GM19397 (cell line): ENCODE results near the gene GRIN1.

Source experiments
- ATAC-seq: cut with Tn5 transposase; IDR thresholded peaks from one replicate; pipeline ENCODE4 v1.9.1; 2021; ENCODE audit warnings: mild to moderate bottlenecking, moderate library complexity; ENCODE audit not compliant: unreplicated experiment

Gene GRIN1

DNA sequence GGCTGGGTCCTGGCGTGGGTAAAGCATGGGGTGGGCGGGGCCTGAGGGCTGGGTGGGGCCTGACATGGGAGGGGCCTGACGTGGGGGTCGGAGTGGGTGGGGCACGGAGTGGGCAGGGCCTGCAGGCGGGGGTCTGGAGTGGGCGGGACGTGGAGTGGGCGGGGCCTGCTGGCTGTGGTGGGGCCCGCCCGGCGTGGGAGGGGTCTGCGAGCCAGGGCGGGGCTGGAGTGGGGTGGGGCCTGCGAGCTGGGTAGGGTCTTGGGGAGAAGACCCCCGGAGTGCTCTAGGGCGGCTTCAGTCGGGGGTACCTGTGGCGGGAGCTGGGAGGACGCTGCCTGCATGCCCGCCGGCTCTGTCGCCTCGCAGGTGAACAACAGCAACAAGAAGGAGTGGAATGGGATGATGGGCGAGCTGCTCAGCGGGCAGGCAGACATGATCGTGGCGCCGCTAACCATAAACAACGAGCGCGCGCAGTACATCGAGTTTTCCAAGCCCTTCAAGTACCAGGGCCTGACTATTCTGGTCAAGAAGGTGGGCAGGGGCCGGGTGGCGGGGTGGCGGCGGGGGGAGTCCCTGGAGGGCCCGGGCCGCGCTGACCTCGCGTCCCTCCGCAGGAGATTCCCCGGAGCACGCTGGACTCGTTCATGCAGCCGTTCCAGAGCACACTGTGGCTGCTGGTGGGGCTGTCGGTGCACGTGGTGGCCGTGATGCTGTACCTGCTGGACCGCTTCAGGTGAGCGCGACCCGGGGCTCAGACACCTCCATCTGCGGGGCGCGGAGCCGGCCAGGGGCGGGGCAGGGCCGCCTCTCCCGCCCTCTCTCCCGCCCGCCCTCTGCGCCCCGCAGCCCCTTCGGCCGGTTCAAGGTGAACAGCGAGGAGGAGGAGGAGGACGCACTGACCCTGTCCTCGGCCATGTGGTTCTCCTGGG is 22.9 kb downstream of the GRIN1 start:
- ATAC-seq: no peak

DNA sequence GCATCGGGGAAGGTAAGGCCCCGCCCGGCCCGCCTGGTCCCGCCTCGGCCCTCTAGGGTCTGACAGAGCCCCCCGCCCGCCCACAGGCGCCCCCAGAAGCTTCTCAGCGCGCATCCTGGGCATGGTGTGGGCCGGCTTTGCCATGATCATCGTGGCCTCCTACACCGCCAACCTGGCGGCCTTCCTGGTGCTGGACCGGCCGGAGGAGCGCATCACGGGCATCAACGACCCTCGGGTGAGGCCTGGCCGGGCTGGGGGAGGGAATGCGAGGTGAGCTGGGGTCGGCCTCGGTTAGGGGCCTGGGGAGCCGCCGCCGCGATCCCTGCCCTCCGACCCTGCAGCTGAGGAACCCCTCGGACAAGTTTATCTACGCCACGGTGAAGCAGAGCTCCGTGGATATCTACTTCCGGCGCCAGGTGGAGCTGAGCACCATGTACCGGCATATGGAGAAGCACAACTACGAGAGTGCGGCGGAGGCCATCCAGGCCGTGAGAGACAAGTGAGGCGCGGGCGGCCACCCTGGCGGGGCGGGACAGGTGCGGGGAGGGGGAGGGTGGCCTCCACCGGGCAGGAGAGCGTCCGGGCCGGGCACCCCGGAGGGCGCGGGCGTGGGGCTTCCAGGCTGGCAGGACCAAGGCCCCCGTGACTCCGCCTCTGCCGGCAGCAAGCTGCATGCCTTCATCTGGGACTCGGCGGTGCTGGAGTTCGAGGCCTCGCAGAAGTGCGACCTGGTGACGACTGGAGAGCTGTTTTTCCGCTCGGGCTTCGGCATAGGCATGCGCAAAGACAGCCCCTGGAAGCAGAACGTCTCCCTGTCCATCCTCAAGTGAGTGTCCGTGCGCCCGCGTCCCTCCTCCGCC is 23.8 kb downstream of the GRIN1 start:
- ATAC-seq: no peak

DNA sequence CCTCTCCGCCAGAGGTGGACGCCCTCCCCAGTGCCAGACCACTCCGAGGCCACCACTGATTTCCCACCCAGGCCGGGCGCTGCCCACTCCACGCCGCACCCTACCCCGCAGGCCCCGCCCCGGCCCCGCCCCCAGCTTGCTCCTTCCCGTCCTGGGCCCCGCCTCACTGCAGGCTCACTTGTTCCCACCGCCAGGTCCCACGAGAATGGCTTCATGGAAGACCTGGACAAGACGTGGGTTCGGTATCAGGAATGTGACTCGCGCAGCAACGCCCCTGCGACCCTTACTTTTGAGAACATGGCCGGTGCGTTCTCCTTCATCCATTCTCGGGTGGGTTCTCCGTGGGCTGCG is 24.4 kb downstream of the GRIN1 start:
- ATAC-seq: no peak

DNA sequence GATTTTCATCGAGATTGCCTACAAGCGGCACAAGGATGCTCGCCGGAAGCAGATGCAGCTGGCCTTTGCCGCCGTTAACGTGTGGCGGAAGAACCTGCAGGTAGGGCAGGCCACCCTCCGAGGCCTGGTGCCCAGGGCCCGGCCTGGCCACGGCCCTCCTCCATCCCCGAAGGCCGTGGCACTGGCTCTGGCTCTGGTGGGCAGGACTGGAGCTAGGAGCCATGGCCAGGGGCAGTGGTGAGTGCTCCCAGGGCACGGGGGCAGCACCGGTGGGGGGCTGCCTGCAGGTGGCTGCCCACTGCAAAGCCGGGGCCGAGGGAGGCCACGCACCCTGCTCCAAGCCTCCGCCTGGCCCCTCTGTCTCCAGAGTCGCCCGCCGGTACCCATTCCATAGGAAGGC is 24.9 kb downstream of the GRIN1 start:
- no peak for ATAC-seq

DNA sequence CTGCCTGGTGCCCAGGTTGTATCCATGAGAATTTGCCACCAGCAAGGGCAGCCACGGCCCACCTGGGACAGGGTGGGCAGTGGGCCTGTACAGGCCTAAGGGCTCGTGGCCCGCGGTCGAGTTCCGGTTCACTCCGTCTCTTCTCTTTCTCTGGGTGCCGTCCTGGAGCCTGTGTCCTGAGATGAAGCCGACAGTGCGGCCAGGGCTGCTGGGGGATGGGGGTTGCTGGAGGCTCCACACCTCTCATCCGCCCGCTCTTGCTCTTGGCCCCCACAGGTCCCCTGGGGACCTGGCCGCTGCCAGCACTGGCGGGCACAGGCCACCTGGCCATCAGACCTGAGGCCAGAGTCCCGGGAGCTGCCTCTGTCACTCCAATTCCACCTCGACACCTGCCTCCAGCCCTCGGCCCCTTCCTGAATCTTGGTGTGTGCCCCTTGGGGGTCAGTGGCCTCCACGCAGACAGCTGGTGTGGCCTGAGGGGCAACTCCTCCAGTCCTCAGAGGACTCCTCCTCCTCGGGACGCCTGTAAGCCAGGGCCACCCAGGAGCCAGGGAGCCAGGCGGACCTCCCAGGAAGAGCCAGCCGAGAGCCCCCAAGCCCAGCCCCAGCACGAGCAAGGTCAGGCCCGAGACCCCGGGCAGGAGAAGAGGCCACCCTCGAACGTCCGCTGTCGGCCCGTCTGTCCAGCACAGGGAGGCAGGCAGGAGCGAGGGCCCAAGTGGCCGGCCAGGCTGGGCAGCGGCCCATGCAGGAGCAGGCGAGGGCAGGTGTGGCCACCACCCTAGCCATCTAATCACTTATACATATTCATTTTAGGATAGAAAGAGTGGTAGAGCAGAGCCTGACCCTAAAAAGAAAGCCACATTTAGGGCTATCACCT is 25.7 kb downstream of the GRIN1 start:
- no peak for ATAC-seq

DNA sequence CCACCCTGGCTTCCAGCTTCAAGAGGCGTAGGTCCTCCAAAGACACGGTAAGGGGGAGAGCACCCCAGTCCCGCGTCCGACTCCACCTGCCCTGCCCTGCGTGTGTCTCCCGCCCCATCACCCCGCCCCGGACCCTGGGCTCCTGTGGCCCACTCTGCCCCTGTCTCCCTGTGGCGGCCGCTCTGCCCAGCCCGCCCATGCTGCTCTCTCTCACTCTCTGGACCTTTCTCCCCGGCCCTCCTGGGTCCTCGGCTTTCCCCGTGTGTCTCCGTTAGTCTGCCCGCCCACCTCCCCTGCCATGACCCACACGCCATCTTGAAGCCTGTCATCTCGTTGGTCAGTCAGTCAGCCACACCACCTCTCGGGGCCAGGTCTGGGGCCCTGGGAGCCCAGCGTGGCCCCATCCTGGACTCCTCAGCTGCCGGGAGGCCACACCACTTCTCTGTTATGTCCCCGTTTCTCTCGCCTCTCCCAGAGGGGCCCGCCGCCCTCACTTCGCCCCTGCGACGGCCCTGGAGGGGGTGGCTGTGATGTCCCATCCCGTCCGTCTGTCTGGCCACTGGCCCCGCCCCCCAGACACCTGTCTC is 26.4 kb downstream of the GRIN1 start:
- no peak for ATAC-seq

DNA sequence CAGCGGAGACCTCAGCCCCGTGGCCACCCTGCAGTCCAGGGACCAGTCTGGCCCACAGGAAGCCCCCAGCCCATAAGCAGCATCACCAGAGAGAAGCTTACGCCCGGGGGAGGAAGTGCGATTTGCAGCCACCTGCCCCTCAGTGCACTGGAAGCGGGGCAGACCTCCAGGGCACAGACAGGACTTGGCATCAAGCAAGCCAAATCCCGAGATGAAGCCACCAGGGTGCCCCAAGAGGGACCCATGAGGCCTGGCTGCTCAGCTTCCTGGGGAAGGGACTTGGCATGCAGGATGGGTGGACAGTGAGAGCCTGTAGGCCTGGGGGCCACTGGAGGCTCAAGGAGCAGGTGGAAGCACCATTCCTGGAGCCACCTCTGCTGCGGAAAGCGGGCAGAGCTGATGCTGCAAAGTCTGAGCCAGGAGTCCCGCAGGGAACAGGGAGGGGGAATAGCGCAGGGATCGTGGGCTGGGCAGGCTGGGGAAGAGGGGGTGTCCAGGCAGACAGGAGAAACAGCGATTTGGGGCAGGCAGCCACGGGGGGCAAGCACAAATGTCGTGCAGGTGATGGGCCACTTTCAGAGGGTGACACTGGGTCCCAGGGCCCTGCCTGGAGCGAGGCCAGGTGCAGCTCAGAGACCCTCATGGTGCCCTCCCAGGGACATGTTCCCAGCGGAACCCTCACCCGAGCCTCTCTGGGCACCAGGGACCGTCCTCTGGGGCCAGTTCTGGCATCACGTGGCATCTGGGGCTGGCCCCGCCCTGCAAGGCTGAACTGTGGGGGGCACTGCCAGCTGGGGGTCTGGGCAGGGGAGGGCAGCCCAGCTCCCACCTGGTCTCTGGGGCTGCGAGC is 27.7 kb downstream of the GRIN1 start:
- no peak for ATAC-seq

DNA sequence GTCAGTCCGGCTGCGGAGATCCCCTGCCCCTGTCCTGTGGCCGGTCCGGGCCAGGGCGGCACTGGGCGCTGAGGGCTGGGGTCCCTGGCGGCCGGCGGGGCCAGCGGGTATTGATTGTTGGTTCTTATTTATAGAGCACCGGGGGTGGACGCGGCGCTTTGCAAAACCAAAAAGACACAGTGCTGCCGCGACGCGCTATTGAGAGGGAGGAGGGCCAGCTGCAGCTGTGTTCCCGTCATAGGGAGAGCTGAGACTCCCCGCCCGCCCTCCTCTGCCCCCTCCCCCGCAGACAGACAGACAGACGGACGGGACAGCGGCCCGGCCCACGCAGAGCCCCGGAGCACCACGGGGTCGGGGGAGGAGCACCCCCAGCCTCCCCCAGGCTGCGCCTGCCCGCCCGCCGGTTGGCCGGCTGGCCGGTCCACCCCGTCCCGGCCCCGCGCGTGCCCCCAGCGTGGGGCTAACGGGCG is 28.4 kb downstream of the GRIN1 start:
- ATAC-seq: no peak

DNA sequence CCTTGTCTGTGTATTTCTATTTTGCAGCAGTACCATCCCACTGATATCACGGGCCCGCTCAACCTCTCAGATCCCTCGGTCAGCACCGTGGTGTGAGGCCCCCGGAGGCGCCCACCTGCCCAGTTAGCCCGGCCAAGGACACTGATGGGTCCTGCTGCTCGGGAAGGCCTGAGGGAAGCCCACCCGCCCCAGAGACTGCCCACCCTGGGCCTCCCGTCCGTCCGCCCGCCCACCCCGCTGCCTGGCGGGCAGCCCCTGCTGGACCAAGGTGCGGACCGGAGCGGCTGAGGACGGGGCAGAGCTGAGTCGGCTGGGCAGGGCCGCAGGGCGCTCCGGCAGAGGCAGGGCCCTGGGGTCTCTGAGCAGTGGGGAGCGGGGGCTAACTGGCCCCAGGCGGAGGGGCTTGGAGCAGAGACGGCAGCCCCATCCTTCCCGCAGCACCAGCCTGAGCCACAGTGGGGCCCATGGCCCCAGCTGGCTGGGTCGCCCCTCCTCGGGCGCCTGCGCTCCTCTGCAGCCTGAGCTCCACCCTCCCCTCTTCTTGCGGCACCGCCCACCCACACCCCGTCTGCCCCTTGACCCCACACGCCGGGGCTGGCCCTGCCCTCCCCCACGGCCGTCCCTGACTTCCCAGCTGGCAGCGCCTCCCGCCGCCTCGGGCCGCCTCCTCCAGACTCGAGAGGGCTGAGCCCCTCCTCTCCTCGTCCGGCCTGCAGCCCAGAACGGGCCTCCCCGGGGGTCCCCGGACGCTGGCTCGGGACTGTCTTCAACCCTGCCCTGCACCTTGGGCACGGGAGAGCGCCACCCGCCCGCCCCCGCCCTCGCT is 29.0 kb downstream of the GRIN1 start:
- no peak for ATAC-seq

DNA sequence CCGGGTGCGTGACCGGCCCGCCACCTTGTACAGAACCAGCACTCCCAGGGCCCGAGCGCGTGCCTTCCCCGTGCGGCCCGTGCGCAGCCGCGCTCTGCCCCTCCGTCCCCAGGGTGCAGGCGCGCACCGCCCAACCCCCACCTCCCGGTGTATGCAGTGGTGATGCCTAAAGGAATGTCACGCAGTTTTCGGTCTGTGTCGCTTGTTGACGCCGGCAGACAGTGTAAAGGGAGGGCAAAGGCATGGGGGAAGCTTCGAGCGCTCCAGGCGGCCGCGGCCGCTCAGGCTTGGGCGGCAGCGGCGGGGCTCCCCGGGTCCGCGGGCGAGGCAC is 29.6 kb downstream of the GRIN1 start:
- no peak for ATAC-seq

DNA sequence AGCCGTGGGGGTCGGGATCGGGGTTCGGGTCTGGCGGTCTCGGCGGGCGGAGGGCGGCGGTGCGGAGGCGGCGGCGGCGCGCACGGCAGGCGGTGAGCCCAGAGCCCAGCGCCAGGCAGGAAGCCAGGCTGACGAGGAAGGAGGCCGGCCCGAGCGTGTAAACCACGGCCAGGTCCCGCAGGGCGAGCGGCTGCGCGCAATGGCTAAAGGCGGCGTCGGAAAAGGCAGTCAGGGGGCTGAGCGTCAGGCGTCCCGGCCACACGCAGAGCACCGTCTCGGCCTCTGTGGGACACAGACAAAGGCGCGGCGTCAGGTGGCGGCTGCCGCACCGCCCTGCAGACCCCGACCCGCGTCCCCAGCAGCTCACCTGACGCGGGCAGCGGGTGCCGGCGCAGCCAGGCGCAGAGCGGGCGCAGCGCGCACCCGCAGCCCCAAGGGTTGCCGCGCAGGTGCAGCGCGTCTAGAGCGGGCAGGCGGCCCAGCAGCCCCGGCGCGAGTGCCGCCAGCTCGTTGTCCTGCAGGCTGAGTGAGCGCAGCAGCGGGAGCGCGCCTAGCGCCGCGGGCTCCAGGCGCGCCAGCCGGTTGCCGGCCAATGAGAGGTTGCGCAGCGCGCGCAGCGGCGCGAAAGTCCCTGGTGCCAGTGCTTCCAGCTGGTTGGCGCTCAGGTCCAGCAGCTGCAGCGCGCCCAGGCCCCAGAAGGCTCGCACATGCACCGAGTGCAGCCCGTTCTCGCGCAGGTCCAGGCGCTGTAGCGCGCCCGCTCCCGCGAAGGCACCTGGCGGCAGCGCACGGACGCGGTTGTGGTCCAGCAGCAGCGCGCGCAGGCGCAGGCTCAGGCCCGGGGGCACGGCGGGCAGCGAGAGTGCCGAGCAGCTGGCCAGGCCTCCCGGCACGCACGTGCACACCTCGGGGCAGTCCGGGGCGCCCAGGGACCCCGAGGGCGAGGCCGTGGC is 30.2 kb downstream of the GRIN1 start:
- no peak for ATAC-seq

DNA sequence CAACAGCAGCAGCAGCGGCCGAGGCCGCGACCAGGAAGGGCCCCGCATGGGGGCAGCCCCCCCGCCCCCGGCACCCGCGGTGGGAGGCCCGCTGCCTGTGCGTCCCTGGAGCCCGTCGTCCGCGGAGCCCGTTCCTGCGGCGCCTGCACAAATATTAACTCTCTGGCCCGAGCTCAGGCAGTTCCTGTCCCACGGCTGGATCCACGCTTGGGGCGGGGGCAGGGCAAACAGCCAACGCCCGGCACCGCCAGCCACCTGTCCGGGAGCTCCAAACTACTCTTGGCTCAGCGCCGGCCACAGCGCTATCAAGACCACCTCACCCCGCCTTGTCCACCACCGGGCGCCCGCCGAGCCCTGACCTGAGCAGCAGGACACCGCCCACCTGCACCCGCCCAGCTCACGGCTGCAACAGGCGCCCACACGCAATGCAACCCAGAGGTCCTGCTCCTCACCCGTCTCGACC is 31.0 kb downstream of the GRIN1 start, which contains the start of gene LRRC26:
Gene LRRC26 (minus strand): TSS at position 156 of the 463 bp plus-strand sequence. CDS start 108 bp downstream, at position 48.
- ATAC-seq: no peak

DNA sequence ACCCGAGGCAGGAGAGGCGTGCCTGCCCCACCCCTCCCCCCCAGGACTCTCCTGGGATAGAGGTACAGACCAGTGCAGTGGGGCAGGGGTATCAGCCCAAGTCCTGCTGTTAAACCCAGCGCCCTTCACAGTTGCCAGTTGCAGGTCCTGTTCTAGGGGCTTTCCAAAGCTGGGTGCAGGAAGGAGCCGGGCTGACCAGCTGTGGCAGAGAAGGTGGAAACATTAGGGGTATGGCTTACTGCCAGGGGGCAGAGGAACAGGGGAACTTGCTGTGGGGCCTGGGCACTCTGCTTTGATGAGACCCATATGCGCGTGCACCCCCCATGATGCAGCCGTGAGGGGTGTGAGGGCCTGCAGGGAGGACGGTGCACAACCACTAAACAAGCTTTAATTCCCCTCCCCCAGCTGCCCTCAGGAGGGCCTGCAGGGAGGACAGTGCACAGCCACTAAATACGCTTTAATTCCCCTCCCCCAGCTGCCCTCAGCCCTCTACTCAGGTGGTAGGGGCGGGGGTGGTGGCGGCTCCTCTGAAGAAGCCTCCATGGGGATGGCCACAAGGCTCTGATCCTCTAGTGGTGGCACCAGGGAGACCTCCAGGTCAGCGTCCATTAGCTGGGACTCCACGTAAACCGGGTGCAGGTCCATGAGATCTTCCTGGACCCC is 31.7 kb downstream of the GRIN1 start:
- no peak for ATAC-seq

DNA sequence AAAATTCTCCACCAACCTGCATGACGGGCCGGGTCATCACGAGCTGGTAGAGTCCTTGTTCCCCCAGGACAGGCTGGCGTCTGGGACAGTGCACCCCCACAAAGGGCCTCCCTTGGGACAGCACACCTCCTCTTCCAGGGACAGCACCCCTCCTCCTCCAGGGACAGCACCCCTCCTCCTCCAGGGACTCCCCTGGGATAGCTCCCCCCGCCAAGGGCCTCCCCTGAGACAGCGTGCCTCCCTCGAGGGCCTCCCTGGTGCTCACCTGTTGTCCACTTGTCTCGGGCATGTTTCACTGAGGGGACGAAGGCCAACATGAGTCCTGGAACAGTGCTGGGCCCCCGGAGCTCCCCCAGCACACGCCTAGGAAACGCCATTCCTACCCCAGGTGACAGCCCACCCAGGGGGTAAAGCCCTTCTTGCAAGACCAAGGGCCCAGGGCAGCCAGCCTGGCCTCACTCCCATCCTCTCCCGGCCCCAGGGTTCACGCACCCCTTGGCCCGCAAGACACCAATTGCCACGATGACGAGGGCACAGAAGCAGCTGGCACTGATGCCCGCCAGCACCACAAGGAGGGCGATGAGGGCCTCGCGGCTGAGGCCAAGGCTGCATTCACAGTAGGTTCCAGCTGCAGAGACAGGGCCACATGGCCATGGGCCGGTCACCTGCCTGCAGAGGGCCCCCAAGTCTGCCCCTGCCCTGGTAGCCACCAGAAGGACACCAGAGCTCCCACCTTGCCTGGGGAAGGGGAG is 32.4 kb downstream of the GRIN1 start:
- ATAC-seq: no peak

DNA sequence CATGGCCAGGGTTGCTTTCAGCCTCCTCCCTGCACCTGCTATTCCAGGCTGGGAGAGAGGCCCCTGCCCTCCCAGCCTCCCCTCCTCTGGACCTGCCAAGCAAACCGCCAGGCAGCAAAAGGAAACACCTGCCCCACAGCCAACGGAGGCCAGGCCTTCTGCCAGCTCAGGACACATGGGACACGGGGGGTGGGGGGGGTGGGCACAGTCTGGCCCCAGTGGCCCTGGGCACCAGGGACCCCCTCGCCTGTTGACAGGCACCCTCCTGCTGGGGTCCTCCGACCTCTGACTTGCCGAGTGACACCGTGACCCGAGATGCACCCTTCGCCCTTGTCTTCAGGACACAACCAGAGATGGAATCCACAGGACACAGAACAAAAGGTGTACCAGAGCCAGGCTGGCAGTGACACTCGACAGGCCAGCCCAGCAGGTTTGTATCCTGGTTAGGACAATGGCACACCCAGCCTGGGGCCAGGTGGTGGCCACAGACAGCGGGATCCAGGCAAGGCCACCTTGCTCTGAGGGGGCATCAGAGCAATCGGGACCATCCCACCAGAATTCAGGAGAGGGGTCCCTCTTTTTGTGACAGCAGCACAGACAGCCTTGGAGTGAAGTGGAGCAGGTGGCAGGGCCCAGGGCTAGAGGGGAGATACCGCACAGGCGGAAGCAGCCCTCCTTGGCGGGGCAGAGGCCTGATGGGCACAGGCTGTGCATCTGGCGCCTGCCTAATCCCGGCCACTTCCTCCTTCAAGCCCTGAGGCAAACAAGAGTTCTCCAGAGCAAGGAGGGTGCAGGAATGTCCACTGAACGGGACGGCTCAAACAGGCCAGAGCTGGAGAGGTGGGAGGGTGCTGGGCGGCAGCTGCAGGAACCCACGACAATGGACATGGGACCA is 34.2 kb downstream of the GRIN1 start:
- no peak for ATAC-seq
